Measurements from ENCODE around the gene CTNNAL1.
"Not testable (repeated sequence)": the region's sequence is repeated elsewhere in the genome, so short reads cannot be mapped to it uniquely, and the experiment has no call there.

Gene CTNNAL1, protein sequence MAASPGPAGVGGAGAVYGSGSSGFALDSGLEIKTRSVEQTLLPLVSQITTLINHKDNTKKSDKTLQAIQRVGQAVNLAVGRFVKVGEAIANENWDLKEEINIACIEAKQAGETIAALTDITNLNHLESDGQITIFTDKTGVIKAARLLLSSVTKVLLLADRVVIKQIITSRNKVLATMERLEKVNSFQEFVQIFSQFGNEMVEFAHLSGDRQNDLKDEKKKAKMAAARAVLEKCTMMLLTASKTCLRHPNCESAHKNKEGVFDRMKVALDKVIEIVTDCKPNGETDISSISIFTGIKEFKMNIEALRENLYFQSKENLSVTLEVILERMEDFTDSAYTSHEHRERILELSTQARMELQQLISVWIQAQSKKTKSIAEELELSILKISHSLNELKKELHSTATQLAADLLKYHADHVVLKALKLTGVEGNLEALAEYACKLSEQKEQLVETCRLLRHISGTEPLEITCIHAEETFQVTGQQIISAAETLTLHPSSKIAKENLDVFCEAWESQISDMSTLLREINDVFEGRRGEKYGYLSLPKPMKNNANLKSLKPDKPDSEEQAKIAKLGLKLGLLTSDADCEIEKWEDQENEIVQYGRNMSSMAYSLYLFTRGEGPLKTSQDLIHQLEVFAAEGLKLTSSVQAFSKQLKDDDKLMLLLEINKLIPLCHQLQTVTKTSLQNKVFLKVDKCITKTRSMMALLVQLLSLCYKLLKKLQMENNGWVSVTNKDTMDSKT

DNA sequence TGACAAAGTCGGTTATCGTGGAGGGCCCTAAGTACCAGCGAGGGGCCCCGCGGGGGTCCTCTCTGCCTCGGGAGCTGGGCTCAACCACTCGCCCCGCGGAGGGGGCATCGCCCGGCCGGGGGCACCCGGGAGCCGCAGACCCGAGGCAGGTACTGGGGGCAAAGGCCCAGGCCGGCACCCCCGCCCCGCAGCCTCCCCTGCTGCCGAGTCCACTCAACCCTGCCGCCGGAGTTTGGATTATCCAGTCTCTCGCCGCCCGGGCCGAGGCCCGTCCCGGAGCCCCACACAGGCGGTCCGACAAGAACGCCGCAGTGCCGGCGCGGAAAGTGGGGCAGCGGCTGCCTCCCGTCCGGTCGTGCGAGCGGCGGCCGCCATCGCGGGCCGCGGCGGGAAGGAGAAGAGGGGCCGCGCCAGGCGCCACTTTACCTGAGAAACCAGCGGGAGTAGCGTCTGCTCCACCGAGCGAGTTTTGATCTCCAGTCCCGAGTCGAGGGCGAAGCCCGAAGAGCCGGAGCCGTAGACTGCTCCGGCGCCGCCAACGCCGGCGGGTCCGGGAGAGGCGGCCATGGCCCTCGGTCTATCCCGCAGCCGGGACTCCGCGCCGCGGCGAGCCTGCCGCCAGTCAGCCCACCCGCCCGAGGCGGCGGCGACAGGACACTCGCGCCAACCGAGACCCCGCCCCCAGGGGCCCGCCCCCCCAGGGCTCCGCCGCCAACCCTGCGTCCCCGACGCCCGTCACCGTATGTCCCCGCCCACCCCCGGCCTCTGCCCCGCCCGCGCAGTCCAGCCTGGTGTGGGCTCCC lies at the start of gene CTNNAL1:
Gene CTNNAL1 (minus strand): TSS at position 624 of the 803 bp plus-strand sequence. CDS start 57 bp downstream, at position 567.
- TF ChIP-seq, protein P1, sequence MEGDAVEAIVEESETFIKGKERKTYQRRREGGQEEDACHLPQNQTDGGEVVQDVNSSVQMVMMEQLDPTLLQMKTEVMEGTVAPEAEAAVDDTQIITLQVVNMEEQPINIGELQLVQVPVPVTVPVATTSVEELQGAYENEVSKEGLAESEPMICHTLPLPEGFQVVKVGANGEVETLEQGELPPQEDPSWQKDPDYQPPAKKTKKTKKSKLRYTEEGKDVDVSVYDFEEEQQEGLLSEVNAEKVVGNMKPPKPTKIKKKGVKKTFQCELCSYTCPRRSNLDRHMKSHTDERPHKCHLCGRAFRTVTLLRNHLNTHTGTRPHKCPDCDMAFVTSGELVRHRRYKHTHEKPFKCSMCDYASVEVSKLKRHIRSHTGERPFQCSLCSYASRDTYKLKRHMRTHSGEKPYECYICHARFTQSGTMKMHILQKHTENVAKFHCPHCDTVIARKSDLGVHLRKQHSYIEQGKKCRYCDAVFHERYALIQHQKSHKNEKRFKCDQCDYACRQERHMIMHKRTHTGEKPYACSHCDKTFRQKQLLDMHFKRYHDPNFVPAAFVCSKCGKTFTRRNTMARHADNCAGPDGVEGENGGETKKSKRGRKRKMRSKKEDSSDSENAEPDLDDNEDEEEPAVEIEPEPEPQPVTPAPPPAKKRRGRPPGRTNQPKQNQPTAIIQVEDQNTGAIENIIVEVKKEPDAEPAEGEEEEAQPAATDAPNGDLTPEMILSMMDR (IDR thresholded peaks at IDR 0.05; ENCODE audit: low read length, missing control alignments) = no peak
- peak; percentile 82 for DNase-seq (ENCODE audit: low read depth)
- peak within 1 kb of the TSS; percentile 77 for H3K4me3 ChIP-seq (replicated peaks; ENCODE audit: low read depth, low read length)

DNA sequence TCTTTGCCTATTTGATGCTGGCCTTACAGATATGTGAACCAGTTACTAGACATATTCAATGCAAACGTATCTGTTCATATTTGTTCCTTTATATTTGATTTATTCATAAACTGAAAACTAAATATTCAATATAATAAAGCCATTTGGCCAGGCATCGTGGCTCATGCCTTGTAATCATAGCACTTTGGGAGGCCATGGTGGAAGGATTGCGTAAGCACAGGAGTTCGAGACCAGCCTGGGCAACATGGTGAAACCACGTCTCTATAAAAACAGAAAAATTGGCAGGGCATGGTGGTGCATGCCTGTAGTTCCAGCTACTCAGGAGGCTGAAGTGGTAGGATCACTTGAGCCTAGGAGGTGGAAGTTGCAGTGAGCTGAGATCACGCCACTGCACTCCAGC lies 49.2 kb upstream of the CTNNAL1 start:
- no peak for DNase-seq (ENCODE audit: low read depth)
- no peak overlapping the region for H3K4me3 ChIP-seq (replicated peaks; ENCODE audit: low read depth, low read length)
- TF ChIP-seq, protein P1 (IDR thresholded peaks at IDR 0.05; ENCODE audit: low read length, missing control alignments) = no peak

DNA sequence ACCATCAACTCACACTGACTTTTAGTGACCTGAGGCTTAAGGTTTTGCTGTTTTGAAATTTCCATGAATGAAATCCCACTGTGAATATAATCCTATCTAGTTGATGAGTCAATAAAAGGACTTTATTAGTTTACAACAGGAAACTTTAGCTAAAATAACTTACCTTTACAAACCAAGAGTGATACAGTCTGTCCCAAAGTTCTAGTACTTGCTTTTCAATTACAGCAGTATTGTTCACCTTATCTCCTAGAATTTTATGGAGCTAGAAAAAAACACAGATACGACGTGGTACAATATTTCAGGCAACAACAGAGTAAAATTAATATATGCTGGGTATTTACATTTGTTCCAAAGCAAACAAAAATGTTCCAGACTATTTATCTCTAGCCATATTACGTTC lies 46.9 kb upstream of the CTNNAL1 start:
- no peak for DNase-seq (ENCODE audit: low read depth)
- TF ChIP-seq, protein P1 (IDR thresholded peaks at IDR 0.05; ENCODE audit: low read length, missing control alignments) = no peak
- H3K4me3 ChIP-seq (replicated peaks; ENCODE audit: low read depth, low read length) = no peak overlapping the region

DNA sequence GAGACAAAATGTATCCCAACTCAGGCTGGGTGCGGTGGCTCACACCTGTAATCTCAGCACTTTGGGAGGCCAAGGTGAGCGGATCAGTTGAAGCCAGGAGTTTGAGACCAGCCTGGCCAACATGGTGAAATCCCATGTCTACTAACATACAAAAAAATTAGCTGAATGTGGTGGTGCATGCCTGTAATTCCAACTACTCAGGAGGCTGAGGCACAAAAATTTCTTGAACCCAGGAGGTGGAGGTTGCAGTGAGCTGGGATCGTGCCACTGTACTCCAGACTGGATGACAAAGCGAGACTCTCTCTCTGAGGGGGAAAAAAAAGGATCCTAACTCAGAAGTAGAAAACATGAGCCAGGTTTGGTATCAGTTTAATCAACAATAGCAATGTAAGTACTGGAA lies 39.8 kb upstream of the CTNNAL1 start:
- DNase-seq (ENCODE audit: low read depth); H3K4me3 ChIP-seq (replicated peaks; ENCODE audit: low read depth, low read length): not testable (repeated sequence)

DNA sequence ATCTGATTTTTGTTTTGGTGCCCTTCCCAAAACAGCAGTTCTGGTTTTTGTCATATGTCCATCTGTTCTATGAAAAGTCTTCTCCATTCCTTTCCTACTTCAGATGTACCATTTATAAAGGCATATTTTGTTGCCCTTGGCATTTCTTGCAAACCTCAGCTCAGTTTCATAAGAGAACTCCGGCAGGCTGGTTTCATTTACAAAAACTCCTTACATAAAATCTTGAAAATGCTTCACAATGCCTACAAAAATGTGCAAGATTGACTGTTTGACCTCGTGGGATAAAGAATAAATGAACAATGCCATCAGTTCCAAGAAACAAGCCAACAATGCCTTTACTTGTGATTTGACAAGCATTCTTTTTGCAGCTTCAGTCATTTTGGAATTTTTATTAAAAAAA lies 39.1 kb upstream of the CTNNAL1 start:
- no peak overlapping the region for H3K4me3 ChIP-seq (replicated peaks; ENCODE audit: low read depth, low read length)
- TF ChIP-seq, protein P1 (IDR thresholded peaks at IDR 0.05; ENCODE audit: low read length, missing control alignments) = no peak
- DNase-seq (ENCODE audit: low read depth) = peak; percentile 70

DNA sequence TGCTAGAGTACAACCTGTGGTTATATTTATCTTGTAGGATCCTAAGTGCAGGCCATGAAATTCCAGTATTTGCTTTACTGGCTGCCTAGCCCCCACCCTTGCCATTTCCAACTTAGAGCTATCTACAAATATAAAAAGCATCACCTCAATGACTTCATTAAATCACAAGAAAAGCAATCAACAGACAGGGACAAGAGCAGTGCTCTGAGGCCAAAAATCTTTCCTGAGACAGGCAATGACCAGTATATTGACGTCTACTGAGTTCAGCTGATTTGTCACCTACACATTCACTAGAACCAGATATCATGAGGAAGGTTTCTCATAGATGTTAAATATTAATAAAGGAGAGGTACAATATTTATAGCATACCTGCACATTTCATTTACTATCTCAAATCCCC lies 38.4 kb upstream of the CTNNAL1 start:
- DNase-seq (ENCODE audit: low read depth) = no peak
- TF ChIP-seq, protein P1 (IDR thresholded peaks at IDR 0.05; ENCODE audit: low read length, missing control alignments) = no peak
- no peak overlapping the region for H3K4me3 ChIP-seq (replicated peaks; ENCODE audit: low read depth, low read length)

DNA sequence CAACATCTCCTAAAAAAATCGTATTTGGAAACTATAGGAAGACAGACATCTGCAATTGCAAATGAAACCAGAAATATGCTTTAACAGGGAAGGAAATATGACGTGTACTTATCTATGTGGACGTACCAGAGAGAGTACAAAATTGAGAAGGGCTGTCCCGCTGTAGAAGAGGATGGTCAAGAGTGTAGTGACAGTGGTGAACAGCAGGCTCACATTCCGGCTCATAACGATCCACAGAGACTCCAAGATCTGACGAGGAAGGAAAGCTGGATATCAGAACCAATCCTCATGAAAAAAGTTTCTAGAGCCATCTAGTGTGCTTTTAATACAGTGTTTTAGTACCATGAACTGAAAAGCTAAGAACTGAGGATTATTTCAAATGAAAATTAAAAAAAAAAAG lies 37.1 kb upstream of the CTNNAL1 start:
- DNase-seq (ENCODE audit: low read depth) = no peak

More for the DNA sequence above, 37.1 kb upstream of the CTNNAL1 start:
- H3K4me3 ChIP-seq (replicated peaks; ENCODE audit: low read depth, low read length) = no peak overlapping the region
- TF ChIP-seq, protein P1 (IDR thresholded peaks at IDR 0.05; ENCODE audit: low read length, missing control alignments) = no peak

Measured in fibroblast of pulmonary artery (primary cell).